GM12878 (cell line): ENCODE results near the gene CLDN5.

ENCODE experiments used
- POLR2AphosphoS5 ChIP-seq: IDR thresholded peaks from 2 replicates; pipeline ENCODE4 v1.6.1; 2011; ENCODE audit warnings: mild to moderate bottlenecking, low read length, inconsistent platforms
- TAF1 ChIP-seq: IDR thresholded peaks from 2 replicates; pipeline ENCODE4 v1.6.1; 2011; ENCODE audit warnings: mild to moderate bottlenecking, low read depth, low read length, borderline replicate concordance

DNA sequence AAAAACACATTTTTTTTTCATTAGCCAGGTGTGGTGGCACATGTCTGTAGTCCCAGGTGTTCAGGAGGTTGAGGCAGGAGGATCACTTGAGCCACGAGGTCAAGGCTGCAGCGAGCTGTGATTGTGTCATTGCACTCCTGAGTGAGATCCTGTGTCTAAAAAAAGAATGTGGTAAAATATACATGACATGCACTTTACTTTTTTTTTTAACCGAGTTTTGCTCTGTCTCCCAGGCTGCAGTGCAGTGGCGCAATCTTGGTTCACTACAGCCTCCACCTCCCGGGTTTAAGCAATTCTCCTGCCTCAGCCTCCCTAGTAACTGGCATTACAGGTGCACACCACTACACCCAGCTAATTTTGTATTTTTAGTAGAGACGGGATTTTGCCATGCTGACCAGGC is 22.5 kb upstream of the CLDN5 start:
- no peak for TF ChIP-seq POLR2AphosphoS5
- TF ChIP-seq TAF1 = no peak
